GM12878 (cell line): Measurements from ENCODE around the gene SYT8. TPM values are rescaled to one million over a fixed set of nuclear protein-coding genes. Genes with fewer than 3 reads are reported as not detected.

Source experiments
- ATAC-seq: fragments of 200-7000 bp; cut with Tn5 transposase; 3 replicates; pipeline ENCODE4 v1.9.1; 2020; ENCODE audit warnings: mild to moderate bottlenecking, moderate library complexity
- BruUV-seq: library from RNA; stranded (reverse); fragments of 400-500 nt; replicated peaks from 2 replicates; lab custom pipeline; 2021; lab: Mats Ljungman, UMichigan
- CTCF ChIA-PET: fragments of 300-600 bp; sonication (Branson Sonifier 250); formaldehyde crosslinking; extraction: SDS; loops from one replicate; lab custom pipeline; 2021; ENCODE audit warnings: inconsistent platforms; lab: Yijun Ruan, JAX
- POLR2A ChIA-PET: fragments of 350-600 bp; formaldehyde crosslinking; extraction: SDS; loops from one replicate; lab custom pipeline; 2021; ENCODE audit warnings: inconsistent platforms; lab: Charles Lee
- RAD21 ChIA-PET: fragments of 300-600 bp; sonication (Branson Sonifier 250); formaldehyde crosslinking; loops from one replicate; lab custom pipeline; 2023; ENCODE audit warnings: antibody characterized with exemption; ENCODE audit not compliant: unreplicated experiment; lab: Charles Lee
- SMC1A ChIA-PET: fragments of 300-600 bp; sonication (Branson Sonifier 250); formaldehyde crosslinking; loops from one replicate; lab custom pipeline; 2023; ENCODE audit not compliant: unreplicated experiment, uncharacterized antibody; lab: Charles Lee
- DNase-seq: peaks from one replicate; pipeline ENCODE4 v3.0.0-alpha.2; 2011; ENCODE audit warnings: low read depth, low spot score
- FAIRE-seq: peaks from 3 replicates; lab custom pipeline; 2011; peaks lifted over from hg19 to GRCh38; lab: Jason Lieb, UNC
- H2AFZ ChIP-seq: 2 replicates; pipeline ENCODE4 v1.6.0; 2011; ENCODE audit warnings: low read depth, low read length, control low read depth; ENCODE audit not compliant: control insufficient read depth
- H3K27ac ChIP-seq: 2 replicates; pipeline ENCODE4 v1.5.1; 2011; ENCODE audit warnings: control low read depth; ENCODE audit not compliant: control insufficient read depth, insufficient read depth
- H3K27me3 ChIP-seq, 2 experiments: replicated peaks in 1 of 2; 2 replicates each; pipeline versions ENCODE4 v1.6.0 to v1.6.1; 2011; ENCODE audit warnings: low read length in 1 of 2; ENCODE audit not compliant: control insufficient read depth in 2 of 2, insufficient read depth in 2 of 2
- H3K36me3 ChIP-seq, 2 experiments: 2 replicates each; pipeline ENCODE4 v1.5.1; 2011; ENCODE audit warnings: low read length in 1 of 2; ENCODE audit not compliant: control insufficient read depth in 2 of 2, insufficient read depth in 2 of 2
- H3K4me1 ChIP-seq: 2 replicates; pipeline ENCODE4 v1.6.1; 2011; ENCODE audit warnings: mild to moderate bottlenecking, low read length, moderate library complexity, mixed read lengths; ENCODE audit not compliant: control insufficient read depth, insufficient read depth
- H3K4me2 ChIP-seq: 2 replicates; pipeline ENCODE4 v1.6.0; 2011; ENCODE audit warnings: control low read depth; ENCODE audit not compliant: control insufficient read depth, insufficient read depth
- H3K4me3 ChIP-seq: fragments of 200-600 bp; sonication (generic); 2 replicates; pipeline ENCODE4 v1.5.1; 2016
- H3K79me2 ChIP-seq: 2 replicates; pipeline ENCODE4 v1.6.0; 2011; ENCODE audit warnings: low read length; ENCODE audit not compliant: control insufficient read depth, insufficient read depth
- H3K9ac ChIP-seq: 2 replicates; pipeline ENCODE4 v1.8.0; 2011; ENCODE audit warnings: low read length, control low read depth, mixed read lengths; ENCODE audit not compliant: control insufficient read depth, insufficient read depth
- H3K9me3 ChIP-seq: replicated peaks from 3 replicates; pipeline ENCODE4 v1.5.1; 2011; ENCODE audit warnings: mild to moderate bottlenecking, low read length; ENCODE audit not compliant: control insufficient read depth, insufficient read depth
- H4K20me1 ChIP-seq: 2 replicates; pipeline ENCODE4 v1.6.0; 2011; ENCODE audit not compliant: control insufficient read depth, insufficient read depth
- ASH2L ChIP-seq: fragments of 300-600, 200-600 bp; sonication (generic); IDR thresholded peaks from 2 replicates; pipeline ENCODE4 v1.6.1; 2017; ENCODE audit warnings: low read depth, mild to moderate bottlenecking, borderline replicate concordance
- BACH1 ChIP-seq: fragments of 450-650 bp; IDR thresholded peaks from 2 replicates; pipeline ENCODE4 v1.6.1; 2017; ENCODE audit warnings: mild to moderate bottlenecking, borderline replicate concordance
- BCL11A ChIP-seq: IDR thresholded peaks from 2 replicates; pipeline ENCODE4 v1.6.1; 2011; ENCODE audit warnings: low read depth, low read length
- BRCA1 ChIP-seq: IDR thresholded peaks from 2 replicates; pipeline ENCODE4 v1.6.1; 2011; ENCODE audit warnings: low read depth, low read length, improper control_type of control experiment
- CUX1 ChIP-seq: IDR thresholded peaks from 2 replicates; pipeline ENCODE4 v1.6.1; 2012; ENCODE audit warnings: improper control_type of control experiment, low read depth, low read length; ENCODE audit not compliant: insufficient replicate concordance
- DPF2 ChIP-seq: fragments of 450-650 bp; IDR thresholded peaks from 2 replicates; pipeline ENCODE4 v1.6.1; 2017; ENCODE audit warnings: mild to moderate bottlenecking
- EED ChIP-seq: sonication (generic); IDR thresholded peaks from 2 replicates; pipeline ENCODE4 v1.6.1; 2016; ENCODE audit warnings: antibody characterized with exemption, low read depth
- EP300 ChIP-seq, 2 experiments: fragments of 150-350 bp in 1 of 2; IDR thresholded peaks; 2 replicates each; pipeline ENCODE4 v1.6.1; 2011 to 2012; ENCODE audit warnings: low read depth in 2 of 2, low read length in 2 of 2, borderline replicate concordance in 1 of 2, improper control_type of control experiment in 1 of 2, inconsistent platforms in 1 of 2; ENCODE audit not compliant: control insufficient read depth in 1 of 2
- HDGF ChIP-seq: fragments of 450-650 bp; IDR thresholded peaks from 2 replicates; pipeline ENCODE4 v1.6.1; 2016; ENCODE audit warnings: antibody characterized with exemption
- IKZF1 ChIP-seq: fragments of 450-650 bp; conservative IDR thresholded peaks from 2 replicates; pipeline ENCODE4 v1.6.1; 2017; ENCODE audit warnings: antibody characterized with exemption, mild to moderate bottlenecking
- NR2F1 ChIP-seq: fragments of 450-650 bp; conservative IDR thresholded peaks from 2 replicates; pipeline ENCODE4 v1.6.1; 2017; ENCODE audit warnings: mild to moderate bottlenecking
- PML ChIP-seq: IDR thresholded peaks from 2 replicates; pipeline ENCODE4 v1.6.1; 2012; ENCODE audit warnings: low read length, inconsistent platforms
- POLR2AphosphoS5 ChIP-seq: IDR thresholded peaks from 2 replicates; pipeline ENCODE4 v1.6.1; 2011; ENCODE audit warnings: mild to moderate bottlenecking, low read length, inconsistent platforms
- RELA ChIP-seq: fragments of 450-650 bp; IDR thresholded peaks from 2 replicates; pipeline ENCODE4 v1.8.0; 2014; ENCODE audit warnings: borderline replicate concordance; ENCODE audit not compliant: partially characterized antibody
- SMC3 ChIP-seq: IDR thresholded peaks from 2 replicates; pipeline ENCODE4 v1.6.1; 2011; ENCODE audit warnings: low read length, improper control_type of control experiment, borderline replicate concordance
- SP1 ChIP-seq: IDR thresholded peaks from one replicate; pipeline ENCODE4 v1.6.1; 2011; ENCODE audit warnings: low read depth, low read length
- SREBF1 ChIP-seq: IDR thresholded peaks from 2 replicates; pipeline ENCODE4 v1.6.1; 2012; ENCODE audit warnings: mild to moderate bottlenecking, low read length
- SUZ12 ChIP-seq: fragments of 200-600 bp; sonication (generic); IDR thresholded peaks from one replicate; pipeline ENCODE4 v1.6.1; 2018; ENCODE audit warnings: antibody characterized with exemption, mild to moderate bottlenecking; ENCODE audit not compliant: unreplicated experiment
- ZZZ3 ChIP-seq: IDR thresholded peaks from 2 replicates; pipeline ENCODE4 v1.6.1; 2011; ENCODE audit warnings: low read depth; ENCODE audit not compliant: control insufficient read depth, insufficient read length
- WGBS: methylation state at CpG from one replicate; pipeline ENCODE4 v1.1.6; 2016; ENCODE audit warnings: low lambda C conversion rate; ENCODE audit not compliant: insufficient replicate concordance, insufficient coverage; ENCODE audit errors: missing lambda C conversion rate; 5-methylcytosine and 5-hydroxymethylcytosine counted together
- in situ Hi-C: fragments of 300-500 bp; cut with MboI; formaldehyde crosslinking; loops from 9 replicates; pipeline ENCODE4 v1.14.3; 2018; ENCODE audit warnings: mixed read lengths
- intact Hi-C: fragments of 100-400 bp; cut with micrococcal nuclease; formaldehyde crosslinking; loops from one replicate; pipeline ENCODE4 v1.14.2; 2022; ENCODE audit not compliant: unreplicated experiment
- polyA plus RNA-seq, 11 experiments: library from polyadenylated mRNA; depleted of rRNA in 4 of 11; unstranded in 6 of 11; stranded (reverse) in 5 of 11; fragments of >200 nt; fragmentation: Nextera tagmentation in 4 of 11; fragmentation: Illumina TruSeq in 1 of 11; extraction: Ambion mirVana in 4 of 11; extraction: Trizol in 1 of 11; gene quantifications; 1 replicate in 1 of 11; 2 replicates in 10 of 11; pipeline versions ENCODE4 v1.2.1 to v1.2.3, GENCODE V29; 2011 to 2016; ENCODE audit warnings: inconsistent platforms in 2 of 11, missing spikeins in 2 of 11, low read depth in 1 of 11
- total RNA-seq, 4 experiments: library from RNA; depleted of rRNA in 3 of 4; stranded (reverse); fragments of >200 nt in 3 of 4; fragmentation: Illumina TruSeq in 1 of 4; extraction: Trizol in 1 of 4; gene quantifications; 2 replicates each; pipeline versions ENCODE4 v1.2.1 to v1.2.3, GENCODE V29; 2013 to 2021

SYT8 gene
- total and polyA plus RNA-seq, 10 of the 15 experiments (the other 5 are each of a cell fraction or from before 2014, with no cell fraction given): 0.44 TPM; not detected in 9

- no peak overlapping the region for H3K9ac ChIP-seq
- WGBS: 18% methylated on average over 10 of the region's 10 CpGs
- no peak for ATAC-seq
- H3K36me3 ChIP-seq: no peaks in the 10 kb centered on the region
- ChIA-PET POLR2A (no interaction called here), SMC1A (no interaction called here), RAD21 (no interaction called here), CTCF (no interaction called here)
- in situ Hi-C loops (no loop called here), intact Hi-C loops (no loop called here)
- H3K27ac ChIP-seq: no peak overlapping the region
- H3K79me2 ChIP-seq: no peaks in the 10 kb centered on the region
- H4K20me1 ChIP-seq: no peaks in the 10 kb centered on the region
- no TSS peak for BruUV-seq
- H3K4me1 ChIP-seq: no peaks in the 10 kb centered on the region
- H3K4me2 ChIP-seq: no peak overlapping the region
- H3K4me3 ChIP-seq: no peak overlapping the region
- H3K9me3 ChIP-seq: peaks cover 2% of the 10 kb centered on the region; the same call in 1 of the 3 replicates
- no peak for FAIRE-seq
- 0 out of 4 replicates have a peak, but pooled peaks cover 0 to 1% of the 10 kb centered on the region in 2 experiments for H3K27me3 ChIP-seq
- TF ChIP-seq POLR2AphosphoS5 (no peak), SMC3 (no peak), DPF2 (no peak), BCL11A (no peak), ASH2L (no peak), BACH1 (no peak), NR2F1 (no peak), SP1 (no peak), PML (no peak), CUX1 (no peak), BRCA1 (no peak), HDGF (no peak), ZZZ3 (no peak), SREBF1 (no peak), EED (no peak), IKZF1 (no peak), SUZ12 (no peak), EP300 (IDR thresholded peaks at IDR 0.05; ENCODE audit: borderline replicate concordance in 1 of 2, control insufficient read depth in 1 of 2, low read depth in 2 of 2, low read length in 2 of 2) (no peak), RELA (no peak)
- H2AFZ ChIP-seq: no peak overlapping the region
- no peak for DNase-seq
Observed at GRCh38 chr11:1810761-1811160, 24.0 kb upstream of the SYT8 start.
